Measurements from ENCODE around the gene SLC23A3.

The SLC23A3 gene

GRCh38 chr2:219163156-219163555 is 6.7 kb downstream of the SLC23A3 start:
- DNase-seq (ENCODE audit: low spot score) (no peak), ATAC-seq (ENCODE audit: low read depth) (no peak)
- no peaks in the 10 kb centered on the region for H3K4me1 ChIP-seq (ENCODE audit: insufficient read depth, poor library complexity, severe bottlenecking)

GRCh38 chr2:219161097-219161496 is 8.7 kb downstream of the SLC23A3 start:
- Histone ChIP-seq H3K36me3 (ENCODE audit: low read depth) (peaks cover 4% of the 10 kb centered on the region; the same call in 1 of the 2 replicates), H3K27ac (ENCODE audit: poor library complexity, severe bottlenecking) (peak overlapping the region; percentile 62), H3K4me1 (ENCODE audit: insufficient read depth, poor library complexity, severe bottlenecking) (no peaks in the 10 kb centered on the region), H3K9me3 (ENCODE audit: severe bottlenecking) (no peaks in the 10 kb centered on the region), H3K27me3 (ENCODE audit: insufficient read depth, poor library complexity, severe bottlenecking) (no peaks in the 10 kb centered on the region), H3K4me3 (ENCODE audit: severe bottlenecking) (peak overlapping the region; percentile 57)
- no peak for TF ChIP-seq CTCF (IDR thresholded peaks at IDR 0.05; ENCODE audit: poor library complexity, severe bottlenecking)
- ATAC-seq (ENCODE audit: low read depth) = no peak
- no peak for DNase-seq (ENCODE audit: low spot score)

More at GRCh38 chr2:219163156-219163555, 6.7 kb downstream of the SLC23A3 start:
- TF ChIP-seq CTCF (IDR thresholded peaks at IDR 0.05; ENCODE audit: poor library complexity, severe bottlenecking) = no peak
- Histone ChIP-seq H3K36me3 (ENCODE audit: low read depth) (no peaks in the 10 kb centered on the region), H3K27ac (ENCODE audit: poor library complexity, severe bottlenecking) (no peak overlapping the region), H3K9me3 (ENCODE audit: severe bottlenecking) (no peaks in the 10 kb centered on the region), H3K4me3 (ENCODE audit: severe bottlenecking) (no peak overlapping the region), H3K27me3 (ENCODE audit: insufficient read depth, poor library complexity, severe bottlenecking) (no peaks in the 10 kb centered on the region)

- H3K4me3 ChIP-seq (ENCODE audit: severe bottlenecking) = peak within 1 kb of the TSS; percentile 57
- DNase-seq (ENCODE audit: low spot score) = peak; percentile 91
- H3K27me3 ChIP-seq (ENCODE audit: insufficient read depth, poor library complexity, severe bottlenecking) = no peaks in the 10 kb centered on the region
- peak; percentile 97 for TF ChIP-seq CTCF (IDR thresholded peaks at IDR 0.05; ENCODE audit: poor library complexity, severe bottlenecking)
- ATAC-seq (ENCODE audit: low read depth) = peak; percentile 92
- peaks cover 5% of the 10 kb centered on the region for H3K36me3 ChIP-seq (ENCODE audit: low read depth)
- H3K27ac ChIP-seq (ENCODE audit: poor library complexity, severe bottlenecking) = peak within 1 kb of the TSS; percentile 62
- H3K4me1 ChIP-seq (ENCODE audit: insufficient read depth, poor library complexity, severe bottlenecking) = no peaks in the 10 kb centered on the region
- H3K9me3 ChIP-seq (ENCODE audit: severe bottlenecking) = no peaks in the 10 kb centered on the region
Measured at GRCh38 chr2:219160186-219161017, 9.4 kb downstream of the SLC23A3 start, which contains the start of gene NHEJ1. Gene NHEJ1, minus strand, starts transcription at chr2:219160815. Its CDS starts 2,453 bp downstream, at chr2:219158362.

GRCh38 chr2:219159771-219160185 is 10.1 kb downstream of the SLC23A3 start:
- H3K4me1 ChIP-seq (ENCODE audit: insufficient read depth, poor library complexity, severe bottlenecking) = no peaks in the 10 kb centered on the region
- peak overlapping the region; percentile 57 for H3K4me3 ChIP-seq (ENCODE audit: severe bottlenecking)
- H3K36me3 ChIP-seq (ENCODE audit: low read depth) = peaks cover 7% of the 10 kb centered on the region
- no peaks in the 10 kb centered on the region for H3K27me3 ChIP-seq (ENCODE audit: insufficient read depth, poor library complexity, severe bottlenecking)
- H3K9me3 ChIP-seq (ENCODE audit: severe bottlenecking) = no peaks in the 10 kb centered on the region
- DNase-seq (ENCODE audit: low spot score) (no peak), ATAC-seq (ENCODE audit: low read depth) (no peak)
- TF ChIP-seq CTCF (IDR thresholded peaks at IDR 0.05; ENCODE audit: poor library complexity, severe bottlenecking) = no peak
- H3K27ac ChIP-seq (ENCODE audit: poor library complexity, severe bottlenecking) = peak overlapping the region; percentile 62

GRCh38 chr2:219158586-219158985 is 11.2 kb downstream of the SLC23A3 start:
- no peak overlapping the region for H3K27ac ChIP-seq (ENCODE audit: poor library complexity, severe bottlenecking)
- no peak overlapping the region for H3K4me3 ChIP-seq (ENCODE audit: severe bottlenecking)
- no peak for TF ChIP-seq CTCF (IDR thresholded peaks at IDR 0.05; ENCODE audit: poor library complexity, severe bottlenecking)
- no peaks in the 10 kb centered on the region for H3K9me3 ChIP-seq (ENCODE audit: severe bottlenecking)
- ATAC-seq (ENCODE audit: low read depth) (no peak), DNase-seq (ENCODE audit: low spot score) (no peak)
- no peaks in the 10 kb centered on the region for H3K27me3 ChIP-seq (ENCODE audit: insufficient read depth, poor library complexity, severe bottlenecking)
- peaks cover 18% of the 10 kb centered on the region for H3K36me3 ChIP-seq (ENCODE audit: low read depth)
- H3K4me1 ChIP-seq (ENCODE audit: insufficient read depth, poor library complexity, severe bottlenecking) = no peaks in the 10 kb centered on the region
